K562 (cell line): ENCODE measurements around the gene BCAS3. TPM values are rescaled to one million over a fixed set of nuclear protein-coding genes. Genes with fewer than 3 reads are reported as not detected.
"Not testable (repeated sequence)": the region's sequence is repeated elsewhere in the genome, so short reads cannot be mapped to it uniquely, and the experiment has no call there.

Experiments used
- ATAC-seq: fragments of 200-7000 bp; cut with Tn5 transposase; 3 replicates; pipeline ENCODE4 v1.9.1; 2020; ENCODE audit warnings: moderate library complexity
- BruUV-seq: library from RNA; stranded (reverse); fragments of 400-500 nt; replicated peaks from 2 replicates; lab custom pipeline; 2021; lab: Mats Ljungman, UMichigan
- CTCF ChIA-PET: fragments of 300-600 bp; formaldehyde crosslinking; extraction: SDS; loops from one replicate; lab custom pipeline; 2021; ENCODE audit warnings: low intra/inter-chr PET ratio; lab: Yijun Ruan, JAX
- POLR2A ChIA-PET: fragments of 300-600, 350-650 bp; sonication (Branson Sonifier 250); formaldehyde crosslinking; extraction: SDS; loops from one replicate; lab custom pipeline; 2021; ENCODE audit warnings: antibody characterized with exemption, inconsistent platforms; lab: Yijun Ruan, JAX
- DNase-seq, 4 experiments: peaks; one replicate each; pipeline versions ENCODE4 v3.0.0 to v3.0.0-alpha.2; 2011 to 2018; ENCODE audit warnings: low spot score in 3 of 4, mixed read lengths in 3 of 4; ENCODE audit errors: extremely low read depth in 1 of 4
- FAIRE-seq: peaks from 2 replicates; lab custom pipeline; 2011; peaks lifted over from hg19 to GRCh38; lab: Jason Lieb, UNC
- H2AFZ ChIP-seq: 2 replicates; pipeline ENCODE4 v1.6.0; 2011; ENCODE audit warnings: low read depth, low read length, control low read depth, inconsistent platforms
- H3K27ac ChIP-seq: fragments of 200-600 bp; 3 replicates; pipeline ENCODE4 v1.8.0; 2011; ENCODE audit warnings: low read depth, mild to moderate bottlenecking, control low read depth, inconsistent platforms, low read length, moderate library complexity, mixed read lengths; ENCODE audit errors: extremely low read depth
- H3K27me3 ChIP-seq, 2 experiments: fragments of 300-600 bp in 1 of 2; 2 replicates in 1 of 2; 3 replicates in 1 of 2; pipeline versions ENCODE4 v1.6.0 to v1.8.0; 2011; ENCODE audit warnings: inconsistent platforms in 2 of 2, low read length in 2 of 2, mild to moderate bottlenecking in 1 of 2, mixed read lengths in 1 of 2, moderate library complexity in 1 of 2; ENCODE audit not compliant: control insufficient read depth in 2 of 2, insufficient read depth in 2 of 2
- H3K36me3 ChIP-seq: fragments of 300-600 bp; 3 replicates; pipeline ENCODE4 v1.8.0; 2011; ENCODE audit warnings: mild to moderate bottlenecking, low read length, inconsistent platforms; ENCODE audit not compliant: control insufficient read depth, insufficient read depth
- H3K4me1 ChIP-seq, 2 experiments: fragments of 200-600 bp in 1 of 2; replicated peaks in 1 of 2; 2 replicates in 1 of 2; 3 replicates in 1 of 2; pipeline versions ENCODE4 v1.5.1 to v1.8.0; 2011; ENCODE audit warnings: inconsistent platforms in 2 of 2, low read length in 2 of 2, mild to moderate bottlenecking in 1 of 2, mixed read lengths in 1 of 2, moderate library complexity in 1 of 2; ENCODE audit not compliant: control insufficient read depth in 2 of 2, insufficient read depth in 2 of 2
- H3K4me2 ChIP-seq: 2 replicates; pipeline ENCODE4 v1.6.1; 2011; ENCODE audit warnings: low read length, control low read depth, inconsistent platforms, mixed read lengths; ENCODE audit not compliant: insufficient read depth
- H3K4me3 ChIP-seq: fragments of 200-600 bp; sonication (generic), shearing (Covaris generic); 2 replicates; pipeline ENCODE4 v1.5.1; 2016; ENCODE audit warnings: control low read depth, inconsistent platforms
- H3K79me2 ChIP-seq: fragments of 200-600 bp; 3 replicates; pipeline ENCODE4 v1.8.0; 2011; ENCODE audit warnings: low read length, inconsistent platforms; ENCODE audit not compliant: control insufficient read depth, insufficient read depth
- H3K9ac ChIP-seq, 2 experiments: 2 replicates each; pipeline versions ENCODE4 v1.6.0 to v1.6.1; 2011; ENCODE audit warnings: low read depth in 2 of 2, low read length in 2 of 2, control low read depth in 1 of 2, inconsistent platforms in 1 of 2, mild to moderate bottlenecking in 1 of 2, mixed read lengths in 1 of 2; ENCODE audit not compliant: insufficient read depth in 1 of 2
- H3K9me1 ChIP-seq: one replicate; pipeline ENCODE4 v1.6.0; 2011; ENCODE audit warnings: inconsistent platforms, mild to moderate bottlenecking, low read length, moderate library complexity; ENCODE audit not compliant: control insufficient read depth, insufficient read depth
- H3K9me3 ChIP-seq: replicated peaks from 2 replicates; pipeline ENCODE4 v1.5.1; 2011; ENCODE audit warnings: low read depth, low read length, inconsistent platforms; ENCODE audit not compliant: control insufficient read depth, insufficient read depth
- H4K20me1 ChIP-seq: replicated peaks from 2 replicates; pipeline ENCODE4 v1.6.1; 2011; ENCODE audit warnings: low read length, inconsistent platforms, mixed read lengths; ENCODE audit not compliant: control insufficient read depth, insufficient read depth
- REST ChIP-seq, 2 experiments: fragments of 450-650 bp; formaldehyde crosslinking in 1 of 2; IDR thresholded peaks; 2 replicates each; pipeline versions ENCODE4 v1.4.0 to v1.6.1; 2014 to 2020; ENCODE audit warnings: mild to moderate bottlenecking in 2 of 2, borderline replicate concordance in 1 of 2, low read depth in 1 of 2
- SMC3 ChIP-seq: conservative IDR thresholded peaks from 2 replicates; pipeline ENCODE4 v1.6.1; 2011; ENCODE audit warnings: low read depth, low read length, improper control_type of control experiment; ENCODE audit not compliant: insufficient read depth
- TAF1 ChIP-seq: IDR thresholded peaks from 2 replicates; pipeline ENCODE4 v1.6.1; 2011; ENCODE audit warnings: mild to moderate bottlenecking, low read length, moderate library complexity; ENCODE audit not compliant: insufficient read depth, control insufficient read depth, severe bottlenecking; ENCODE audit errors: extremely low read depth
- WGBS: fragments of 100-300 bp; shearing (Covaris generic); methylation state at CpG from one replicate; pipeline ENCODE4 v1.1.6; 2016; ENCODE audit warnings: low coverage, mixed read lengths; ENCODE audit not compliant: insufficient coverage; ENCODE audit errors: missing lambda C conversion rate; 5-methylcytosine and 5-hydroxymethylcytosine counted together
- in situ Hi-C: fragments of 300-500 bp; cut with MboI; formaldehyde crosslinking; loops from 4 replicates; pipeline ENCODE4 v1.15.0; 2018; ENCODE audit warnings: inconsistent platforms, mixed read lengths
- intact Hi-C: fragments of 100-400 bp; cut with micrococcal nuclease; formaldehyde crosslinking; loops from 2 replicates; pipeline ENCODE4 v1.14.2; 2022
- polyA plus RNA-seq, 8 experiments: library from polyadenylated mRNA; depleted of rRNA in 4 of 8; stranded (reverse) in 5 of 8; unstranded in 3 of 8; fragments of >200 nt; fragmentation: Nextera tagmentation in 2 of 8; fragmentation: Illumina TruSeq in 1 of 8; extraction: Ambion mirVana in 2 of 8; extraction: Trizol in 1 of 8; gene quantifications; 2 replicates each; pipeline versions ENCODE4 v1.2.1 to v1.2.3, GENCODE V29; 2011 to 2014; ENCODE audit warnings: inconsistent platforms in 1 of 8, missing spikeins in 1 of 8
- total RNA-seq, 7 experiments: library from RNA; depleted of rRNA in 6 of 7; stranded (reverse); fragments of >200 nt in 6 of 7; fragmentation: Illumina TruSeq in 2 of 7; extraction: Trizol in 2 of 7; gene quantifications; 2 replicates each; pipeline versions ENCODE4 v1.2.1 to v1.2.3, GENCODE V29; 2011 to 2021; ENCODE audit warnings: low replicate concordance in 1 of 7
- TF ChIP-seq, protein P1 (sequence below): fragments of 450-650 bp; formaldehyde crosslinking; IDR thresholded peaks from 2 replicates; pipeline ENCODE4 v1.4.0; 2020; ENCODE audit warnings: mild to moderate bottlenecking, moderate library complexity

BCAS3 gene
- total and polyA plus RNA-seq, 9 of the 15 experiments (the other 6 are each of a cell fraction or from before 2014, with no cell fraction given): 1.9 to 5.5 (median 3.5) TPM

GRCh38 chr17:60971515-60972369 lies 294.1 kb downstream of the BCAS3 start (continued):
- TF ChIP-seq, protein P1, sequence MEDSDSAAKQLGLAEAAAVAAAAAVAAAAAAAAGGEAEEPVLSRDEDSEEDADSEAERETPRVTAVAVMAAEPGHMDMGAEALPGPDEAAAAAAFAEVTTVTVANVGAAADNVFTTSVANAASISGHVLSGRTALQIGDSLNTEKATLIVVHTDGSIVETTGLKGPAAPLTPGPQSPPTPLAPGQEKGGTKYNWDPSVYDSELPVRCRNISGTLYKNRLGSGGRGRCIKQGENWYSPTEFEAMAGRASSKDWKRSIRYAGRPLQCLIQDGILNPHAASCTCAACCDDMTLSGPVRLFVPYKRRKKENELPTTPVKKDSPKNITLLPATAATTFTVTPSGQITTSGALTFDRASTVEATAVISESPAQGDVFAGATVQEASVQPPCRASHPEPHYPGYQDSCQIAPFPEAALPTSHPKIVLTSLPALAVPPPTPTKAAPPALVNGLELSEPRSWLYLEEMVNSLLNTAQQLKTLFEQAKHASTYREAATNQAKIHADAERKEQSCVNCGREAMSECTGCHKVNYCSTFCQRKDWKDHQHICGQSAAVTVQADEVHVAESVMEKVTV (CRISPR knock-in tag): peak; percentile 44
- peak; percentile 51; the same call in 1 of the 2 replicates for TF ChIP-seq REST (IDR thresholded peaks at IDR 0.05; ENCODE audit: borderline replicate concordance)
- no peak for TF ChIP-seq REST (CRISPR knock-in tag; IDR thresholded peaks at IDR 0.05; ENCODE audit: low read depth)
- peak; percentile 38 for TF ChIP-seq SMC3
- TF ChIP-seq TAF1: no peak

DNA sequence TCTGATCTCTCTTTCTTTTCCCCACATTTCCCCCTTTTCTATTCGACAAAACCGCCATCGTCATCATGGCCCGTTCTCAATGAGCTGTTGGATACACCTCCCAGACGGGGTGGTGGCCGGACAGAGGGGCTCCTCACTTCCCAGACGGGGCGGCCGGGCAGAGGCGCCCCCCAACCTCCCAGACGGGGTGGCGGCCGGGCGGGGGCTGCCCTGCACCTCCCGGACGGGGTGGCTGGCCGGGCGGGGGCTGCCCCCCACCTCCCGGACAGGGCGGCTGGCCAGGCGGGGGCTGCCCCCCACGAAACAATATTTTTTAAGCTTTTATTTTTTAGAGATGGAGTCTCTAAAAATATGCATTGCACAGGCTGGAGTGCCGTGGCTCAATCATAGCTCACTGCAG lies 299.2 kb downstream of the BCAS3 start:
- H3K9ac ChIP-seq, H3K4me2 ChIP-seq, H3K4me1 ChIP-seq, BruUV-seq, H3K27ac ChIP-seq, CTCF ChIA-PET, in situ Hi-C loops, FAIRE-seq, H2AFZ ChIP-seq, POLR2A ChIA-PET, H3K4me3 ChIP-seq, H3K79me2 ChIP-seq, H3K9me3 ChIP-seq, H4K20me1 ChIP-seq, DNase-seq, ATAC-seq, H3K27me3 ChIP-seq, H3K9me1 ChIP-seq, H3K36me3 ChIP-seq: not testable (repeated sequence)
- WGBS: 20% methylated on average over 17 of the region's 23 CpGs
- intact Hi-C loops: loop anchor here (10.0 kb wide), 1 partner anchor 252 kb away; no protein-coding TSS in a partner anchor
